Neural crest cell (in vitro differentiated cells): ENCODE results near the gene WNT3A. TPM values are rescaled to one million over a fixed set of nuclear protein-coding genes. Genes with fewer than 3 reads are reported as not detected.

ENCODE experiments used
- DNase-seq: peaks from one replicate; pipeline ENCODE4 v3.0.0; 2021; ENCODE audit warnings: low read depth, mixed read lengths, low spot score
- H3K27ac Mint-ChIP-seq: one replicate; pipeline ENCODE4 v1.8.0; 2021; ENCODE audit warnings: mild to moderate bottlenecking, mixed read lengths; ENCODE audit not compliant: unreplicated experiment
- H3K27me3 Mint-ChIP-seq: 2 replicates; pipeline ENCODE4 v1.8.0; 2021; ENCODE audit warnings: low read depth, mild to moderate bottlenecking, mixed read lengths
- H3K36me3 Mint-ChIP-seq: 2 replicates; pipeline ENCODE4 v1.8.0; 2021; ENCODE audit warnings: low read depth, mild to moderate bottlenecking, mixed read lengths
- H3K4me1 Mint-ChIP-seq: 2 replicates; pipeline ENCODE4 v1.8.0; 2021; ENCODE audit warnings: mixed read lengths
- H3K4me3 Mint-ChIP-seq: one replicate; pipeline ENCODE4 v1.8.0; 2021; ENCODE audit warnings: mild to moderate bottlenecking, mixed read lengths
- H3K9me3 Mint-ChIP-seq: 2 replicates; pipeline ENCODE4 v1.8.0; 2021; ENCODE audit warnings: mixed read lengths
- total RNA-seq: library from RNA; stranded (reverse); gene quantifications from 2 replicates; pipeline ENCODE4 v1.2.1, GENCODE V29; 2021
- TF ChIP-seq, protein P1 (sequence below): fragments of 200-600 bp; sonication (generic); conservative IDR thresholded peaks from 2 replicates; pipeline ENCODE4 v1.5.0; 2021; ENCODE audit warnings: antibody characterized with exemption, mild to moderate bottlenecking

Gene WNT3A
- total RNA-seq, 1 donor from 2014 or later, result not detected

- Mint-ChIP-seq H3K4me3 (no peak overlapping the region), H3K27me3 (peaks cover 69% of the 10 kb centered on the region), H3K9me3 (no peaks in the 10 kb centered on the region), H3K36me3 (no peaks in the 10 kb centered on the region), H3K27ac (no peak overlapping the region), H3K4me1 (peaks cover 4% of the 10 kb centered on the region)
- TF ChIP-seq, protein P1, sequence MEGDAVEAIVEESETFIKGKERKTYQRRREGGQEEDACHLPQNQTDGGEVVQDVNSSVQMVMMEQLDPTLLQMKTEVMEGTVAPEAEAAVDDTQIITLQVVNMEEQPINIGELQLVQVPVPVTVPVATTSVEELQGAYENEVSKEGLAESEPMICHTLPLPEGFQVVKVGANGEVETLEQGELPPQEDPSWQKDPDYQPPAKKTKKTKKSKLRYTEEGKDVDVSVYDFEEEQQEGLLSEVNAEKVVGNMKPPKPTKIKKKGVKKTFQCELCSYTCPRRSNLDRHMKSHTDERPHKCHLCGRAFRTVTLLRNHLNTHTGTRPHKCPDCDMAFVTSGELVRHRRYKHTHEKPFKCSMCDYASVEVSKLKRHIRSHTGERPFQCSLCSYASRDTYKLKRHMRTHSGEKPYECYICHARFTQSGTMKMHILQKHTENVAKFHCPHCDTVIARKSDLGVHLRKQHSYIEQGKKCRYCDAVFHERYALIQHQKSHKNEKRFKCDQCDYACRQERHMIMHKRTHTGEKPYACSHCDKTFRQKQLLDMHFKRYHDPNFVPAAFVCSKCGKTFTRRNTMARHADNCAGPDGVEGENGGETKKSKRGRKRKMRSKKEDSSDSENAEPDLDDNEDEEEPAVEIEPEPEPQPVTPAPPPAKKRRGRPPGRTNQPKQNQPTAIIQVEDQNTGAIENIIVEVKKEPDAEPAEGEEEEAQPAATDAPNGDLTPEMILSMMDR, result no peak
- no peak for DNase-seq
Measured at GRCh38 chr1:228063251-228064191, 56.7 kb downstream of the WNT3A start.

GRCh38 chr1:228064296-228064695, 57.5 kb downstream of the WNT3A start:
- Mint-ChIP-seq H3K4me3 (no peak overlapping the region), H3K36me3 (no peaks in the 10 kb centered on the region), H3K4me1 (peaks cover 4% of the 10 kb centered on the region), H3K9me3 (no peaks in the 10 kb centered on the region), H3K27me3 (peaks cover 66% of the 10 kb centered on the region), H3K27ac (no peak overlapping the region)
- no peak for DNase-seq
- TF ChIP-seq, protein P1, result no peak

DNA sequence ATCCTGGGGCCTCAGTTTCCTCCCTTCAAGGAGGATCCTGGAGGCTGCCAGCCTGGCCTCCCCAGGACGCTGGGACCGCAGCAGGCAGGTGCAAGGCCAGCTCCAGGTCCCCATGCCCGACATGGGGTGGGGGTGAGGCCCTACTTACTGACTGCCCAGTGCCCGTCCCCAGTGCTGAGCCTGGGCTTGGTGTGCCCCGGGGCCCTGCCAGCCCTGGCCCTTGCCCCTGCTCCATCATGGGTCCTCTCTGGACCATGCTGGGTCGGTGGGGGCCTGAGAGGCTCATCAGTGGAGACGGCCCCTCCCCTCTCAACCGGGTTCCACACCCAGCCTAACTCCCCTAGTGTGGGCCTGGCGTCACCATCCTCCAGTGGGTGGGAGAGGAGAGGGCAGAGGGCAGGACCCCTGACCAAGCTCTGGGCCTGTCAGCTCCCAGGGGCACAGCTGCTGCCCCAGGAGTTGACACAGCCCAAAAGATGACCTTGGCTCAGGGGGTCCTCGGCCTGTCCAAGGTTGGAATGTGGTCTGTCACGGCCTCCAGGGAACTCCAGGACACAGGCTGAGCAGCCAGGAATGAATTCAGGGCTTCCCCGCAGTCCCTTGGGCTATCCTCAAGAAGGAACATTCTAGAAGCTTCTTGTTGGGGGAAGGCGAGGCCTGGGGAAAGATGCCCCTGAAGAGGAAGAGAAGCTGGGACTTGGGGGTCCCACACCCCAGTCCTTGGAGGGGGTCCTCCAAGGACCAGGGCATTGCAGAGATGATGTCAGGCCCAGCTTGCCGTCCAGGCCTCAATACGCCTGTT, 58.1 kb downstream of the WNT3A start:
- peaks cover 64% of the 10 kb centered on the region for H3K27me3 Mint-ChIP-seq
- DNase-seq, result no peak
- no peaks in the 10 kb centered on the region for H3K9me3 Mint-ChIP-seq
- peaks cover 4% of the 10 kb centered on the region for H3K4me1 Mint-ChIP-seq
- no peak overlapping the region for H3K4me3 Mint-ChIP-seq
- H3K27ac Mint-ChIP-seq, result no peak overlapping the region
- TF ChIP-seq, protein P1, result no peak
- H3K36me3 Mint-ChIP-seq, result no peaks in the 10 kb centered on the region

DNA sequence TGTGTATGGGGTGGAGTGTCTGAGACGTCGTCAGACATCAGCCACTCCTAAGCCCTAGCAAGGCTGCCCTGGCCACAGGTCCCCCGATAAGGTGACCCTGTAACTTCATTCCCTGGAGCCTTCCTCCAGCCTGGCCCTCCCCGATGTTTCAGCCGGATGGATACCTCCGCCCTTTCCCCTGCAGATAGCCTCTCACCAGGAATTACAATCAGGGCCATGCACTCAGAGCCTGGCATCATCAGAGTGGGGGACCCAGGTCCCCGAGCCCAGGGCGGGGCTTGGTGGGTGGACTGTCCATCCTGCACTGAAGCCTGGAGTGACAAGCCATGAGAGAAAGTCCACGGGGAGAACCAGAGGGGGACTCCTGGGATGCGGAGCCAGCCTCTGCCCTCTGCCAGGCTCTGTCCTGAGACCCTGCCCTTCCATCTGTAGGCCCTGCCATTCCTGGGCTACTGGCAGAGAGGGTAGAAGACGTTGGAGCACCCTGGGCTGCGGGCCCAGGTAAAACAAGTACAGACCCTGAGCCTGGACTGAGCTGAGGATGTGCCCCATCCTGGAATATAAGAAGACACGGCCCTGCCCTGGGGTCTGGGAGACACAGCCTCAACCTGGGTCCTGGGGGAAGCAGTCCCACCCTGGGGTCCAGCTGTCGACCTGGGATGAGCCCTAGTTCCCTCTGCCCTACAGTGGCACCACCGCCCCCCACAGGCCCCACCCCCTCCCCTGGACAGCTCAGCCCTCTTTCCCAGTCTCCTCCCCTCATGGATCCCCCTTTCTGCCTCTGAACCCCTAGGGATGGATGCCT, 58.9 kb downstream of the WNT3A start:
- peaks cover 63% of the 10 kb centered on the region for H3K27me3 Mint-ChIP-seq
- TF ChIP-seq, protein P1, result no peak
- no peak overlapping the region for H3K4me3 Mint-ChIP-seq
- no peaks in the 10 kb centered on the region for H3K9me3 Mint-ChIP-seq
- no peaks in the 10 kb centered on the region for H3K36me3 Mint-ChIP-seq
- DNase-seq, result no peak
- no peak overlapping the region for H3K27ac Mint-ChIP-seq
- H3K4me1 Mint-ChIP-seq, result peaks cover 4% of the 10 kb centered on the region

- no peak for DNase-seq
- no peak overlapping the region for H3K4me3 Mint-ChIP-seq
- H3K27ac Mint-ChIP-seq, result no peak overlapping the region
- TF ChIP-seq, protein P1, result no peak
- H3K27me3 Mint-ChIP-seq, result peaks cover 63% of the 10 kb centered on the region
- H3K4me1 Mint-ChIP-seq, result no peaks in the 10 kb centered on the region
- no peaks in the 10 kb centered on the region for H3K9me3 Mint-ChIP-seq
- H3K36me3 Mint-ChIP-seq, result no peaks in the 10 kb centered on the region
Measured at GRCh38 chr1:228066416-228066815, 59.6 kb downstream of the WNT3A start.
